ENCODE measurements around the gene PTCSC3.

- TF ChIP-seq CTCF (IDR thresholded peaks at IDR 0.05): no peak
- TF ChIP-seq POLR2A (IDR thresholded peaks at IDR 0.05): no peak
- no peak for TF ChIP-seq EP300 (IDR thresholded peaks at IDR 0.05)
These were observed 21.9 kb upstream of the PTCSC3 start for GRCh38 chr14:36198378-36198777.
